DOHH2 (cell line): ENCODE results near the gene PHF21A.

ENCODE experiments used
- H3F3A ChIP-seq: fragments of 200-600 bp; sonication (generic), shearing (Covaris generic); 2 replicates; pipeline ENCODE4 v1.6.0; 2016; ENCODE audit warnings: antibody characterized with exemption, mild to moderate bottlenecking; ENCODE audit not compliant: control insufficient read depth, insufficient read depth
- H3K27ac ChIP-seq: fragments of 200-600 bp; sonication (generic); 2 replicates; pipeline ENCODE4 v1.5.1; 2014; ENCODE audit warnings: low read depth, mild to moderate bottlenecking, low read length, moderate library complexity
- H3K27me3 ChIP-seq: fragments of 200-600 bp; sonication (generic); 2 replicates; pipeline ENCODE4 v1.6.1; 2014; ENCODE audit warnings: mild to moderate bottlenecking, low read length, mixed read lengths; ENCODE audit not compliant: control insufficient read depth
- H3K36me3 ChIP-seq: fragments of 200-600 bp; sonication (generic); 2 replicates; pipeline ENCODE4 v1.6.1; 2014; ENCODE audit warnings: mild to moderate bottlenecking, low read length, moderate library complexity, mixed read lengths; ENCODE audit not compliant: control insufficient read depth
- H3K4me1 ChIP-seq: fragments of 200-600 bp; sonication (generic); 2 replicates; pipeline ENCODE4 v1.6.1; 2014; ENCODE audit warnings: mild to moderate bottlenecking, low read length, mixed read lengths; ENCODE audit not compliant: control insufficient read depth
- H3K4me2 ChIP-seq: fragments of 200-600 bp; sonication (generic); 2 replicates; pipeline ENCODE4 v1.6.0; 2014; ENCODE audit warnings: mild to moderate bottlenecking, low read length, moderate library complexity
- H3K4me3 ChIP-seq: fragments of 200-600 bp; sonication (generic); 2 replicates; pipeline ENCODE4 v1.5.1; 2014; ENCODE audit warnings: mild to moderate bottlenecking, low read length, mixed read lengths
- H3K79me2 ChIP-seq: fragments of 200-600 bp; sonication (generic); 2 replicates; pipeline ENCODE4 v1.6.1; 2014; ENCODE audit warnings: mild to moderate bottlenecking, low read length, mixed read lengths; ENCODE audit not compliant: control insufficient read depth
- H3K9me2 ChIP-seq: fragments of 200-600 bp; sonication (generic); replicated peaks from 2 replicates; pipeline ENCODE4 v1.6.1; 2014; ENCODE audit warnings: mild to moderate bottlenecking, low read length, mixed read lengths; ENCODE audit not compliant: control insufficient read depth
- H3K9me3 ChIP-seq: fragments of 200-600 bp; sonication (generic); 2 replicates; pipeline ENCODE4 v1.6.1; 2014; ENCODE audit warnings: antibody characterized with exemption, low read length, mixed read lengths; ENCODE audit not compliant: control insufficient read depth, insufficient read depth
- H4K20me1 ChIP-seq: fragments of 200-600 bp; sonication (generic); 2 replicates; pipeline ENCODE4 v1.6.0; 2014; ENCODE audit warnings: low read depth, mild to moderate bottlenecking, antibody characterized with exemption, low read length, moderate library complexity; ENCODE audit not compliant: control insufficient read depth, insufficient read depth
- EZH2phosphoT487 ChIP-seq: fragments of 200-600 bp; sonication (generic); IDR thresholded peaks from 2 replicates; pipeline ENCODE4 v1.6.1; 2017; ENCODE audit warnings: borderline replicate concordance, mild to moderate bottlenecking, antibody characterized with exemption, low read length, moderate library complexity, mixed read lengths
- TF ChIP-seq, protein P1 (sequence below): fragments of 200-600 bp; sonication (generic); IDR thresholded peaks from one replicate; pipeline ENCODE4 v1.5.1; 2014; ENCODE audit warnings: antibody characterized with exemption, mild to moderate bottlenecking, low read depth, low read length; ENCODE audit not compliant: poor library complexity, severe bottlenecking

PHF21A gene

DNA sequence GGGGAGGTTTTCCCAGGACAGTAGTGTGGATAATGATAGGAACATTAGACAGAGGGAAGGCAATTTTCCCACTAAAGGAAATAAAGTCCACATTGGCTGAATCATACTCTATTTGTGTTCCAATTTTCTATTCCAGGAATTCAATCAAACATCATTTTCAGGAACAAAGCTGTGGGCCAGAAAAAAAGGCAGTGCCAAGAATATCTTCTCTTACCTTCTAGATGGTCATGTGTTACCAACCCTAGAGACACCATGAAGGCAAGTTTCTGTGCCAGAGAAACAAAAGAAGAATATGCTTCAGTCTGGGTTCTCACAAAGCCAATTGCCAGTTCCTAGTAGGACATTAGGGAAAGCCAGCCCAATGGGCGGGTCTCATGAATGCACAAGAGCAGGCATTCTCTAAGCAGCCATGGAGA lies 171.3 kb downstream of the PHF21A start:
- no peak overlapping the region for H3K27ac ChIP-seq
- H3K36me3 ChIP-seq: peaks cover 45% of the 10 kb centered on the region
- TF ChIP-seq EZH2phosphoT487: no peak
- TF ChIP-seq, protein P1, sequence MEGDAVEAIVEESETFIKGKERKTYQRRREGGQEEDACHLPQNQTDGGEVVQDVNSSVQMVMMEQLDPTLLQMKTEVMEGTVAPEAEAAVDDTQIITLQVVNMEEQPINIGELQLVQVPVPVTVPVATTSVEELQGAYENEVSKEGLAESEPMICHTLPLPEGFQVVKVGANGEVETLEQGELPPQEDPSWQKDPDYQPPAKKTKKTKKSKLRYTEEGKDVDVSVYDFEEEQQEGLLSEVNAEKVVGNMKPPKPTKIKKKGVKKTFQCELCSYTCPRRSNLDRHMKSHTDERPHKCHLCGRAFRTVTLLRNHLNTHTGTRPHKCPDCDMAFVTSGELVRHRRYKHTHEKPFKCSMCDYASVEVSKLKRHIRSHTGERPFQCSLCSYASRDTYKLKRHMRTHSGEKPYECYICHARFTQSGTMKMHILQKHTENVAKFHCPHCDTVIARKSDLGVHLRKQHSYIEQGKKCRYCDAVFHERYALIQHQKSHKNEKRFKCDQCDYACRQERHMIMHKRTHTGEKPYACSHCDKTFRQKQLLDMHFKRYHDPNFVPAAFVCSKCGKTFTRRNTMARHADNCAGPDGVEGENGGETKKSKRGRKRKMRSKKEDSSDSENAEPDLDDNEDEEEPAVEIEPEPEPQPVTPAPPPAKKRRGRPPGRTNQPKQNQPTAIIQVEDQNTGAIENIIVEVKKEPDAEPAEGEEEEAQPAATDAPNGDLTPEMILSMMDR: no peak
- no peak overlapping the region for H3K4me2 ChIP-seq
- no peaks in the 10 kb centered on the region for H4K20me1 ChIP-seq
- H3K9me3 ChIP-seq: no peaks in the 10 kb centered on the region
- H3K4me3 ChIP-seq: no peak overlapping the region
- H3F3A ChIP-seq: no peaks in the 10 kb centered on the region
- H3K27me3 ChIP-seq: no peaks in the 10 kb centered on the region
- peaks cover 16% of the 10 kb centered on the region for H3K4me1 ChIP-seq
- H3K9me2 ChIP-seq: no peaks in the 10 kb centered on the region
- no peaks in the 10 kb centered on the region for H3K79me2 ChIP-seq

DNA sequence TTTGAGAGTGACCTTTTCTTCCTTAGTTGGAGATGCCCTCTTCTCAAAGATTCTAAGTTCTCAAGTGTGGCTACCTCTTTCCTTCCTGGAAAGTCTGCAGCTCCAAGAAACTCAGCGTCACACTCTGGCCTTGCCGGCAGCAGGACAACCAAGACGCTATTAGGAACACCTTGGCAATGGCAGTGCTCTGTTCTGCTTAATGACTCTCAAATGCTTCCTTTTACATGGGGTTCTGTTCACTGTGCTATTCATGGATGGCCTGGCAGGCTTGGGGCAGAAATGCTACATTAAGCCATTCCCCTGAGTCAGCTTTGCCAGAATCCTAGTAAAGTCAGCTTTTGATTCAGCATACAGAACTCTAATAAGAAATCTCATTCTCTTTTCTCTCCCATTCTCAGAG lies 172.9 kb downstream of the PHF21A start:
- Histone ChIP-seq H3K27me3 (no peaks in the 10 kb centered on the region), H4K20me1 (no peaks in the 10 kb centered on the region), H3K79me2 (no peaks in the 10 kb centered on the region), H3F3A (no peaks in the 10 kb centered on the region), H3K4me3 (no peak overlapping the region), H3K36me3 (peaks cover 44% of the 10 kb centered on the region), H3K4me1 (peaks cover 13% of the 10 kb centered on the region), H3K27ac (no peak overlapping the region), H3K9me2 (no peaks in the 10 kb centered on the region), H3K9me3 (no peaks in the 10 kb centered on the region), H3K4me2 (no peak overlapping the region)
- TF ChIP-seq, protein P1: no peak
- no peak for TF ChIP-seq EZH2phosphoT487

DNA sequence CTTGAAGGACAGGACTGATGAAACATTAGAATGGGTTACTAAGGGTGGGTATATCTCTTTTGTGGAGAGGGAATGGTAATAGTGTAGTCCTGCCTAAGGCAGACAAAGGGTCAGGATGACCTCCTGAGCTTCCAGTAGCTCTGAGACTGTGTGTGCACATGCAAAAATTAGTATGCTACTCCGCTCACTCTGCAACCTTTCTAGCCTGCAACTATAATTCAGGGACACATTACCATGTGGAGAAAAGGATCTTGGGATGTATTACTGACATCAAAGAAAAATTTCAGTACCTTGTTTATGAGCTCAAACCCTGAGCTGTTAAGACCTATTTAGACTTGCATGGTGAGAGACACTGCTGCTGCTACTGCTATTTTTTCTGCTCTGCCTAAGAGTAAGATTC lies 173.4 kb downstream of the PHF21A start:
- H3K9me3 ChIP-seq: no peaks in the 10 kb centered on the region
- peaks cover 8% of the 10 kb centered on the region for H3K4me1 ChIP-seq
- no peaks in the 10 kb centered on the region for H4K20me1 ChIP-seq
- H3K27ac ChIP-seq: no peak overlapping the region
- no peaks in the 10 kb centered on the region for H3K27me3 ChIP-seq
- H3K36me3 ChIP-seq: peaks cover 39% of the 10 kb centered on the region
- no peaks in the 10 kb centered on the region for H3K9me2 ChIP-seq
- no peaks in the 10 kb centered on the region for H3K79me2 ChIP-seq
- TF ChIP-seq, protein P1: no peak
- TF ChIP-seq EZH2phosphoT487: no peak
- no peaks in the 10 kb centered on the region for H3F3A ChIP-seq
- H3K4me3 ChIP-seq: no peak overlapping the region
- no peak overlapping the region for H3K4me2 ChIP-seq
